Measurements from ENCODE around the gene TMEM204. TPM values are rescaled to one million over a fixed set of nuclear protein-coding genes. Genes with fewer than 3 reads are reported as not detected.

TMEM204 gene
- total and polyA plus RNA-seq, 2 donors (not counting 1 experiment from before 2014, with no cell fraction given) = 10.9 to 12.4 TPM

- Histone ChIP-seq H3K4me2 (ENCODE audit: extremely low read depth, insufficient read depth, low read length) (no peak overlapping the region), H3K9me3 (ENCODE audit: control insufficient read depth, insufficient read depth, low read depth, low read length) (no peaks in the 10 kb centered on the region), H3K36me3 (ENCODE audit: control insufficient read depth, insufficient read depth, low read length) (peaks cover 24% of the 10 kb centered on the region), H4K20me1 (ENCODE audit: control insufficient read depth, extremely low read depth, insufficient read depth, low read length) (no peaks in the 10 kb centered on the region), H3K9ac (ENCODE audit: insufficient read depth, low read length) (no peak overlapping the region), H3K4me3 (replicated peaks in 1 of 4; ENCODE audit: control extremely low read depth in 1 of 4, insufficient read depth in 1 of 4, low read depth in 3 of 4, low read length in 4 of 4) (no peak overlapping the region), H3K4me1 (ENCODE audit: control insufficient read depth, extremely low read depth, insufficient read depth, low read length) (peaks cover 17% of the 10 kb centered on the region), H3K27me3 (ENCODE audit: control insufficient read depth, insufficient read depth, low read length) (no peaks in the 10 kb centered on the region), H3K79me2 (ENCODE audit: control insufficient read depth, insufficient read depth, low read length) (peaks cover 35% of the 10 kb centered on the region), H3K27ac (ENCODE audit: insufficient read depth, low read length) (no peak overlapping the region), H2AFZ (ENCODE audit: low read length) (no peak overlapping the region)
- DNase-seq (ENCODE audit: low read depth in 2 of 2) = no peak
- no peak for TF ChIP-seq EZH2 (IDR thresholded peaks at IDR 0.05; ENCODE audit: low read length, missing control alignments)
- no peak for TF ChIP-seq CTCF (conservative IDR thresholded peaks at IDR 0.05 in 1 of 2, IDR thresholded peaks at IDR 0.05 in 1 of 2; ENCODE audit: low read depth in 1 of 2, low read length in 2 of 2)
Measured at GRCh38 chr16:1537763-1538289, 4.4 kb downstream of the TMEM204 start.

- TF ChIP-seq CTCF (conservative IDR thresholded peaks at IDR 0.05 in 1 of 2, IDR thresholded peaks at IDR 0.05 in 1 of 2; ENCODE audit: low read depth in 1 of 2, low read length in 2 of 2) = no peak
- TF ChIP-seq EZH2 (IDR thresholded peaks at IDR 0.05; ENCODE audit: low read length, missing control alignments) = no peak
- peaks cover 26% of the 10 kb centered on the region for H3K36me3 ChIP-seq (ENCODE audit: control insufficient read depth, insufficient read depth, low read length)
Measured at GRCh38 chr16:1538804-1539520, 5.5 kb downstream of the TMEM204 start.

GRCh38 chr16:1539720-1540555, 6.5 kb downstream of the TMEM204 start:
- peaks cover 22% of the 10 kb centered on the region for H3K4me1 ChIP-seq (ENCODE audit: control insufficient read depth, extremely low read depth, insufficient read depth, low read length)
- H3K4me3 ChIP-seq (replicated peaks in 1 of 4; ENCODE audit: control extremely low read depth in 1 of 4, insufficient read depth in 1 of 4, low read depth in 3 of 4, low read length in 4 of 4) = no peak overlapping the region
- H3K4me2 ChIP-seq (ENCODE audit: extremely low read depth, insufficient read depth, low read length) = no peak overlapping the region
- DNase-seq (ENCODE audit: low read depth in 2 of 2) = no peak
- H3K79me2 ChIP-seq (ENCODE audit: control insufficient read depth, insufficient read depth, low read length) = peaks cover 29% of the 10 kb centered on the region
- H3K27me3 ChIP-seq (ENCODE audit: control insufficient read depth, insufficient read depth, low read length) = no peaks in the 10 kb centered on the region
- no peaks in the 10 kb centered on the region for H3K9me3 ChIP-seq (ENCODE audit: control insufficient read depth, insufficient read depth, low read depth, low read length)
- no peaks in the 10 kb centered on the region for H4K20me1 ChIP-seq (ENCODE audit: control insufficient read depth, extremely low read depth, insufficient read depth, low read length)
- no peak overlapping the region for H3K27ac ChIP-seq (ENCODE audit: insufficient read depth, low read length)
- H3K9ac ChIP-seq (ENCODE audit: insufficient read depth, low read length) = no peak overlapping the region
- H3K36me3 ChIP-seq (ENCODE audit: control insufficient read depth, insufficient read depth, low read length) = peaks cover 26% of the 10 kb centered on the region
- TF ChIP-seq CTCF (conservative IDR thresholded peaks at IDR 0.05 in 1 of 2, IDR thresholded peaks at IDR 0.05 in 1 of 2; ENCODE audit: low read depth in 1 of 2, low read length in 2 of 2) (no peak), EZH2 (IDR thresholded peaks at IDR 0.05; ENCODE audit: low read length, missing control alignments) (no peak)
- H2AFZ ChIP-seq (ENCODE audit: low read length) = no peak overlapping the region

More at GRCh38 chr16:1538804-1539520, 5.5 kb downstream of the TMEM204 start:
- DNase-seq (ENCODE audit: low read depth in 2 of 2) = no peak
- Histone ChIP-seq H4K20me1 (ENCODE audit: control insufficient read depth, extremely low read depth, insufficient read depth, low read length) (no peaks in the 10 kb centered on the region), H3K27ac (ENCODE audit: insufficient read depth, low read length) (no peak overlapping the region), H3K4me1 (ENCODE audit: control insufficient read depth, extremely low read depth, insufficient read depth, low read length) (peaks cover 21% of the 10 kb centered on the region), H2AFZ (ENCODE audit: low read length) (no peak overlapping the region), H3K4me3 (replicated peaks in 1 of 4; ENCODE audit: control extremely low read depth in 1 of 4, insufficient read depth in 1 of 4, low read depth in 3 of 4, low read length in 4 of 4) (no peak overlapping the region), H3K9ac (ENCODE audit: insufficient read depth, low read length) (no peak overlapping the region), H3K4me2 (ENCODE audit: extremely low read depth, insufficient read depth, low read length) (no peak overlapping the region), H3K27me3 (ENCODE audit: control insufficient read depth, insufficient read depth, low read length) (no peaks in the 10 kb centered on the region), H3K79me2 (ENCODE audit: control insufficient read depth, insufficient read depth, low read length) (peaks cover 35% of the 10 kb centered on the region), H3K9me3 (ENCODE audit: control insufficient read depth, insufficient read depth, low read depth, low read length) (no peaks in the 10 kb centered on the region)

Measured in fibroblast of lung (primary cell).